Measurements from ENCODE around the gene CSRNP3. TPM values are rescaled to one million over a fixed set of nuclear protein-coding genes. Genes with fewer than 3 reads are reported as not detected.

Gene CSRNP3
- total RNA-seq, 1 donor from 2014 or later: 14.6 TPM

- TF ChIP-seq CTCF (IDR thresholded peaks at IDR 0.05; ENCODE audit: unreplicated experiment): no peak
- Mint-ChIP-seq H3K27me3 (ENCODE audit: unreplicated experiment) (no peaks in the 10 kb centered on the region), H3K27ac (ENCODE audit: unreplicated experiment) (no peak overlapping the region), H3K9me3 (ENCODE audit: unreplicated experiment) (no peaks in the 10 kb centered on the region), H3K36me3 (ENCODE audit: low read depth, unreplicated experiment) (no peaks in the 10 kb centered on the region), H3K4me3 (ENCODE audit: unreplicated experiment) (no peak overlapping the region), H3K4me1 (ENCODE audit: unreplicated experiment) (peaks cover 4% of the 10 kb centered on the region)
- DNase-seq (ENCODE audit: low spot score): no peak
Observed at GRCh38 chr2:165718610-165719210, 249.2 kb downstream of the CSRNP3 start.

- H3K4me3 Mint-ChIP-seq (ENCODE audit: unreplicated experiment): no peak overlapping the region
- H3K9me3 Mint-ChIP-seq (ENCODE audit: unreplicated experiment): no peaks in the 10 kb centered on the region
- no peak overlapping the region for H3K27ac Mint-ChIP-seq (ENCODE audit: unreplicated experiment)
- no peak for TF ChIP-seq CTCF (IDR thresholded peaks at IDR 0.05; ENCODE audit: unreplicated experiment)
- no peaks in the 10 kb centered on the region for H3K36me3 Mint-ChIP-seq (ENCODE audit: low read depth, unreplicated experiment)
- H3K27me3 Mint-ChIP-seq (ENCODE audit: unreplicated experiment): no peaks in the 10 kb centered on the region
- DNase-seq (ENCODE audit: low spot score): no peak
- peaks cover 4% of the 10 kb centered on the region for H3K4me1 Mint-ChIP-seq (ENCODE audit: unreplicated experiment)
Observed at GRCh38 chr2:165720511-165720910, 251.0 kb downstream of the CSRNP3 start.

- no peak overlapping the region for H3K4me3 Mint-ChIP-seq (ENCODE audit: unreplicated experiment)
- H3K27ac Mint-ChIP-seq (ENCODE audit: unreplicated experiment): no peak overlapping the region
- DNase-seq (ENCODE audit: low spot score): no peak
- no peaks in the 10 kb centered on the region for H3K9me3 Mint-ChIP-seq (ENCODE audit: unreplicated experiment)
- no peaks in the 10 kb centered on the region for H3K27me3 Mint-ChIP-seq (ENCODE audit: unreplicated experiment)
- H3K36me3 Mint-ChIP-seq (ENCODE audit: low read depth, unreplicated experiment): no peaks in the 10 kb centered on the region
- no peaks in the 10 kb centered on the region for H3K4me1 Mint-ChIP-seq (ENCODE audit: unreplicated experiment)
- TF ChIP-seq CTCF (IDR thresholded peaks at IDR 0.05; ENCODE audit: unreplicated experiment): no peak
Observed at GRCh38 chr2:165725421-165725820, 255.9 kb downstream of the CSRNP3 start.

Other genes starting within 250 kb of the CSRNP3 start
- 1.5 TPM for gene SCN2A, start 230.3 kb upstream of the CSRNP3 start, total RNA-seq (ENCODE audit: unreplicated experiment)